ENCODE data around the gene GARS1. TPM values are rescaled to one million over a fixed set of nuclear protein-coding genes. Genes with fewer than 3 reads are reported as not detected.
"Not testable (repeated sequence)": the region's sequence is repeated elsewhere in the genome, so short reads cannot be mapped to it uniquely, and the experiment has no call there.

Gene GARS1
- total RNA-seq, 1 donor from 2014 or later: 111 TPM

GRCh38 chr7:30633223-30633622 lies 38.5 kb downstream of the GARS1 start:
- H3K4me3 Mint-ChIP-seq: no peak overlapping the region
- H3K27ac Mint-ChIP-seq: no peak overlapping the region
- peaks cover 48% of the 10 kb centered on the region for H3K36me3 Mint-ChIP-seq
- no peaks in the 10 kb centered on the region for H3K4me1 Mint-ChIP-seq (ENCODE audit: unreplicated experiment)
- TF ChIP-seq CTCF (conservative IDR thresholded peaks at IDR 0.05): no peak
- no peak for DNase-seq (ENCODE audit: extremely low spot score, unreplicated experiment)
- no peaks in the 10 kb centered on the region for H3K9me3 Mint-ChIP-seq
- H3K27me3 Mint-ChIP-seq: no peaks in the 10 kb centered on the region

- DNase-seq (ENCODE audit: extremely low spot score, unreplicated experiment): no peak
- Mint-ChIP-seq H3K27ac (no peak overlapping the region), H3K9me3 (no peaks in the 10 kb centered on the region), H3K27me3 (no peaks in the 10 kb centered on the region), H3K36me3 (peaks cover 41% of the 10 kb centered on the region), H3K4me3 (no peak overlapping the region), H3K4me1 (ENCODE audit: unreplicated experiment) (no peaks in the 10 kb centered on the region)
- TF ChIP-seq CTCF (conservative IDR thresholded peaks at IDR 0.05): no peak
These were observed 39.5 kb downstream of the GARS1 start for GRCh38 chr7:30634193-30634626.

GRCh38 chr7:30634634-30635201 lies 40.0 kb downstream of the GARS1 start:
- Mint-ChIP-seq H3K36me3 (peaks cover 41% of the 10 kb centered on the region), H3K9me3 (no peaks in the 10 kb centered on the region), H3K27ac (no peak overlapping the region), H3K4me3 (no peak overlapping the region), H3K4me1 (ENCODE audit: unreplicated experiment) (no peaks in the 10 kb centered on the region), H3K27me3 (no peaks in the 10 kb centered on the region)
- TF ChIP-seq CTCF (conservative IDR thresholded peaks at IDR 0.05): no peak
- no peak for DNase-seq (ENCODE audit: extremely low spot score, unreplicated experiment)

- Mint-ChIP-seq H3K27me3 (no peaks in the 10 kb centered on the region), H3K36me3 (peaks cover 41% of the 10 kb centered on the region), H3K4me3 (no peak overlapping the region), H3K27ac (no peak overlapping the region), H3K4me1 (ENCODE audit: unreplicated experiment) (no peaks in the 10 kb centered on the region), H3K9me3 (no peaks in the 10 kb centered on the region)
- no peak for DNase-seq (ENCODE audit: extremely low spot score, unreplicated experiment)
- no peak for TF ChIP-seq CTCF (conservative IDR thresholded peaks at IDR 0.05)
These were observed 41.1 kb downstream of the GARS1 start for GRCh38 chr7:30635798-30636197.

GRCh38 chr7:30642322-30642721 lies 47.6 kb downstream of the GARS1 start:
- not testable (repeated sequence) for H3K27me3 Mint-ChIP-seq; H3K9me3 Mint-ChIP-seq; DNase-seq (ENCODE audit: extremely low spot score, unreplicated experiment); H3K4me1 Mint-ChIP-seq (ENCODE audit: unreplicated experiment)
- H3K4me3 Mint-ChIP-seq: peak overlapping the region; percentile 76
- H3K36me3 Mint-ChIP-seq: peaks cover 15% of the 10 kb centered on the region
- peak overlapping the region; percentile 79 for H3K27ac Mint-ChIP-seq

- Mint-ChIP-seq H3K9me3 (no peaks in the 10 kb centered on the region), H3K4me3 (peak overlapping the region; percentile 76), H3K27ac (peak overlapping the region; percentile 79), H3K36me3 (peaks cover 15% of the 10 kb centered on the region), H3K27me3 (no peaks in the 10 kb centered on the region), H3K4me1 (ENCODE audit: unreplicated experiment) (no peaks in the 10 kb centered on the region)
- TF ChIP-seq CTCF (conservative IDR thresholded peaks at IDR 0.05): no peak
- no peak for DNase-seq (ENCODE audit: extremely low spot score, unreplicated experiment)
These were observed 48.1 kb downstream of the GARS1 start for GRCh38 chr7:30642789-30643188.
